ENCODE measurements around the gene DENND5A. TPM values are rescaled to one million over a fixed set of nuclear protein-coding genes. Genes with fewer than 3 reads are reported as not detected.
"Not testable (repeated sequence)": the region's sequence is repeated elsewhere in the genome, so short reads cannot be mapped to it uniquely, and the experiment has no call there.

DENND5A gene
- total RNA-seq, 1 donor from 2014 or later = 47.6 TPM

GRCh38 chr11:9178716-9179115 lies 86.4 kb downstream of the DENND5A start:
- peaks cover 32% of the 10 kb centered on the region for H3K36me3 Mint-ChIP-seq (ENCODE audit: low read depth)
- H3K4me1 Mint-ChIP-seq (ENCODE audit: low read depth) = peaks cover 9% of the 10 kb centered on the region
- H3K27me3 Mint-ChIP-seq (ENCODE audit: insufficient read depth) = no peaks in the 10 kb centered on the region
- DNase-seq (ENCODE audit: low spot score) = no peak
- intact Hi-C loops (cut with micrococcal nuclease) = no loop called here
- no peak overlapping the region for H3K4me3 Mint-ChIP-seq
- H3K9me3 Mint-ChIP-seq = no peaks in the 10 kb centered on the region
- H3K27ac Mint-ChIP-seq = no peak overlapping the region

- peaks cover under 1% of the 10 kb centered on the region for H3K9me3 Mint-ChIP-seq
- peaks cover 36% of the 10 kb centered on the region for H3K36me3 Mint-ChIP-seq (ENCODE audit: low read depth)
- intact Hi-C loops (cut with micrococcal nuclease) = no loop called here
- DNase-seq (ENCODE audit: low spot score) = no peak
- H3K4me3 Mint-ChIP-seq = no peak overlapping the region
- no peak overlapping the region for H3K27ac Mint-ChIP-seq
- H3K4me1 Mint-ChIP-seq (ENCODE audit: low read depth) = peaks cover 9% of the 10 kb centered on the region
- no peaks in the 10 kb centered on the region for H3K27me3 Mint-ChIP-seq (ENCODE audit: insufficient read depth)
Measured at GRCh38 chr11:9177438-9178091, 87.6 kb downstream of the DENND5A start.

GRCh38 chr11:9176550-9176949 lies 88.6 kb downstream of the DENND5A start:
- Mint-ChIP-seq H3K27ac (no peak overlapping the region), H3K27me3 (ENCODE audit: insufficient read depth) (no peaks in the 10 kb centered on the region), H3K36me3 (ENCODE audit: low read depth) (peaks cover 43% of the 10 kb centered on the region), H3K9me3 (peaks cover 8% of the 10 kb centered on the region), H3K4me3 (no peak overlapping the region), H3K4me1 (ENCODE audit: low read depth) (peaks cover 9% of the 10 kb centered on the region)
- no peak for DNase-seq (ENCODE audit: low spot score)
- intact Hi-C loops (cut with micrococcal nuclease) = no loop called here

- Mint-ChIP-seq H3K27me3 (ENCODE audit: insufficient read depth) (no peaks in the 10 kb centered on the region), H3K4me1 (ENCODE audit: low read depth) (peaks cover 9% of the 10 kb centered on the region), H3K27ac (no peak overlapping the region), H3K9me3 (peaks cover 8% of the 10 kb centered on the region), H3K4me3 (no peak overlapping the region), H3K36me3 (ENCODE audit: low read depth) (peaks cover 43% of the 10 kb centered on the region)
- no peak for DNase-seq (ENCODE audit: low spot score)
- intact Hi-C loops (cut with micrococcal nuclease) = no loop called here
Measured at GRCh38 chr11:9176136-9176535, 89.0 kb downstream of the DENND5A start.

GRCh38 chr11:9172389-9172788 lies 92.8 kb downstream of the DENND5A start:
- peaks cover 19% of the 10 kb centered on the region for H3K4me1 Mint-ChIP-seq (ENCODE audit: low read depth)
- H3K27ac Mint-ChIP-seq = no peak overlapping the region
- H3K9me3 Mint-ChIP-seq = peaks cover 8% of the 10 kb centered on the region
- no peak for DNase-seq (ENCODE audit: low spot score)
- no peaks in the 10 kb centered on the region for H3K27me3 Mint-ChIP-seq (ENCODE audit: insufficient read depth)
- peaks cover 45% of the 10 kb centered on the region for H3K36me3 Mint-ChIP-seq (ENCODE audit: low read depth)
- no peak overlapping the region for H3K4me3 Mint-ChIP-seq
- intact Hi-C loops (cut with micrococcal nuclease) = no loop called here

DNA sequence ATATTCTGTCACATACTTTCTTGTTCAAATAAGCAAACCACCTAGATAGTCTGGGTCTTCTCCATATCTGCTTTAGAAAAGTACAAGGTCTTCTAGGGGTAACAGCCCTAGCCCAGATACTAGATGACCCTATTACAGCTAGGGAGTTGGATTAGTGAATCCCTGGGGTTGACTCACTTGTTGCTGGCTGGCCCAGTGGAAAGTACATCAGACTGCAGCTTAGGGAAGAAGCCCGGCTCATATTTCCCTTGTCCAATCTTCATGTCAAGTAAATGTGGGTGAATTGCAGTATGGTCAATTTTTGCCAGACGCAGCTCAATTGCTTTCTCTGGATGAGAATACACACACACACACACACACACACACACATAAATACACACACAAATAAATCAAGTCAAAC lies 94.7 kb downstream of the DENND5A start:
- H3K4me1 Mint-ChIP-seq (ENCODE audit: low read depth) = peaks cover 10% of the 10 kb centered on the region
- DNase-seq (ENCODE audit: low spot score) = no peak
- H3K36me3 Mint-ChIP-seq (ENCODE audit: low read depth) = peaks cover 45% of the 10 kb centered on the region
- H3K27me3 Mint-ChIP-seq (ENCODE audit: insufficient read depth) = no peaks in the 10 kb centered on the region
- peaks cover 8% of the 10 kb centered on the region for H3K9me3 Mint-ChIP-seq
- intact Hi-C loops (cut with micrococcal nuclease) = no loop called here
- H3K4me3 Mint-ChIP-seq = no peak overlapping the region
- no peak overlapping the region for H3K27ac Mint-ChIP-seq

DNA sequence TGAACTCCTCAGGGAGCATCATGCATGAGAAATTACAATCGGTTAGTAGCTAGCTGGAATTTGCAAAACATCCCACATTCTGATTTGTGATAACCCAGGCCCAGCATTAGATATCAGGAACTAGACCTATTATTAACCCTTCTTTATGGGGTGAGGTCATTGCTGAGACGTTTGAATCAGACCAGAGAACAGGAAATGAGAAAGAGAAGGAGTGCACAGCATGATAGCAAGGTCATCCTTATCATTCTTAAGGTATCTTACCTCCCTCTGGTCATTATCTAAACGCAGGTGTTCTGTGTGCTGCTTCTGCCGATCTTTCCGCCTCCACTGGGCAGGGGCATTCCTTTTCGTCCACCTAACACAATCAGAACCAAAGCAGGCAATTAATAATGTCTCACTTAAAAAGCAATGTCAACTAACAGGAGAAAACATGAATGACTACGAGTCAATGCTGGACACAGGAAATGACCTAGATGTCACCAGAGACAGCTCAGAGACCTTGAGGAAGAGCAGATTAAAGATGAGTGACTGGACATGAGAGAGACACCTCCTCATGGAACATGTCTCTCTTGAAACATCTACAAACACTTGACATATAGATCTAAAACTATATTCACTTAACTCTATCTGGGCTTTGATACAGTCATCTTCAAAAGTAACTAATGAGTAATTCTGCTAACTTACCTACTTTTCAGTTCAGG lies 95.4 kb downstream of the DENND5A start:
- no peaks in the 10 kb centered on the region for H3K27me3 Mint-ChIP-seq (ENCODE audit: insufficient read depth)
- H3K4me3 Mint-ChIP-seq = no peak overlapping the region
- peaks cover 42% of the 10 kb centered on the region for H3K36me3 Mint-ChIP-seq (ENCODE audit: low read depth)
- intact Hi-C loops (cut with micrococcal nuclease) = no loop called here
- no peak for DNase-seq (ENCODE audit: low spot score)
- no peak overlapping the region for H3K27ac Mint-ChIP-seq
- peaks cover 8% of the 10 kb centered on the region for H3K9me3 Mint-ChIP-seq
- H3K4me1 Mint-ChIP-seq (ENCODE audit: low read depth) = peaks cover 10% of the 10 kb centered on the region

GRCh38 chr11:9161991-9162390 lies 103.2 kb downstream of the DENND5A start:
- H3K27me3 Mint-ChIP-seq (ENCODE audit: insufficient read depth); intact Hi-C loops (cut with micrococcal nuclease); DNase-seq (ENCODE audit: low spot score); H3K27ac Mint-ChIP-seq; H3K4me3 Mint-ChIP-seq; H3K9me3 Mint-ChIP-seq: not testable (repeated sequence)
- H3K36me3 Mint-ChIP-seq (ENCODE audit: low read depth) = peaks cover 31% of the 10 kb centered on the region
- peaks cover 16% of the 10 kb centered on the region for H3K4me1 Mint-ChIP-seq (ENCODE audit: low read depth)

GRCh38 chr11:9160166-9160565 lies 105.0 kb downstream of the DENND5A start:
- intact Hi-C loops (cut with micrococcal nuclease) = no loop called here
- DNase-seq (ENCODE audit: low spot score) = no peak
- Mint-ChIP-seq H3K36me3 (ENCODE audit: low read depth) (peaks cover 25% of the 10 kb centered on the region), H3K27me3 (ENCODE audit: insufficient read depth) (no peaks in the 10 kb centered on the region), H3K9me3 (no peaks in the 10 kb centered on the region), H3K4me3 (no peak overlapping the region), H3K27ac (peak overlapping the region; percentile 59), H3K4me1 (ENCODE audit: low read depth) (peaks cover 16% of the 10 kb centered on the region)

- H3K4me1 Mint-ChIP-seq (ENCODE audit: low read depth) = peaks cover 16% of the 10 kb centered on the region
- intact Hi-C loops (cut with micrococcal nuclease) = no loop called here
- DNase-seq (ENCODE audit: low spot score) = no peak
- peaks cover 27% of the 10 kb centered on the region for H3K36me3 Mint-ChIP-seq (ENCODE audit: low read depth)
- no peak overlapping the region for H3K27ac Mint-ChIP-seq
- H3K9me3 Mint-ChIP-seq = no peaks in the 10 kb centered on the region
- no peak overlapping the region for H3K4me3 Mint-ChIP-seq
- H3K27me3 Mint-ChIP-seq (ENCODE audit: insufficient read depth) = no peaks in the 10 kb centered on the region
Measured at GRCh38 chr11:9158898-9159391, 106.2 kb downstream of the DENND5A start.

- no peak for DNase-seq (ENCODE audit: low spot score)
- Mint-ChIP-seq H3K4me3 (no peak overlapping the region), H3K36me3 (ENCODE audit: low read depth) (peaks cover 25% of the 10 kb centered on the region), H3K9me3 (no peaks in the 10 kb centered on the region), H3K4me1 (ENCODE audit: low read depth) (peaks cover 16% of the 10 kb centered on the region), H3K27ac (no peak overlapping the region), H3K27me3 (ENCODE audit: insufficient read depth) (no peaks in the 10 kb centered on the region)
- intact Hi-C loops (cut with micrococcal nuclease) = no loop called here
Measured at GRCh38 chr11:9155930-9156329, 109.2 kb downstream of the DENND5A start.

GRCh38 chr11:9153651-9154050 lies 111.5 kb downstream of the DENND5A start:
- Mint-ChIP-seq H3K4me1 (ENCODE audit: low read depth) (peaks cover 2% of the 10 kb centered on the region), H3K4me3 (no peak overlapping the region), H3K36me3 (ENCODE audit: low read depth) (peaks cover 23% of the 10 kb centered on the region), H3K9me3 (no peaks in the 10 kb centered on the region), H3K27me3 (ENCODE audit: insufficient read depth) (no peaks in the 10 kb centered on the region), H3K27ac (no peak overlapping the region)
- no peak for DNase-seq (ENCODE audit: low spot score)
- intact Hi-C loops (cut with micrococcal nuclease) = no loop called here

GRCh38 chr11:9151631-9152030 lies 113.5 kb downstream of the DENND5A start:
- no peaks in the 10 kb centered on the region for H3K27me3 Mint-ChIP-seq (ENCODE audit: insufficient read depth)
- H3K36me3 Mint-ChIP-seq (ENCODE audit: low read depth) = peaks cover 33% of the 10 kb centered on the region
- intact Hi-C loops (cut with micrococcal nuclease) = no loop called here
- H3K27ac Mint-ChIP-seq = no peak overlapping the region
- H3K4me1 Mint-ChIP-seq (ENCODE audit: low read depth) = peaks cover 8% of the 10 kb centered on the region
- DNase-seq (ENCODE audit: low spot score) = no peak
- H3K4me3 Mint-ChIP-seq = no peak overlapping the region
- no peaks in the 10 kb centered on the region for H3K9me3 Mint-ChIP-seq

Measured in activated T-helper 1 cell treated with anti-CD3 and anti-CD28 coated beads, Interleukin-12 subunit alpha, Interleukin-12 subunit beta, Interleukin-2, Interleukin-4 antibody, amounts not matched to agents 30 ng/mL and 10 ng/mL and 1 ng/mL, durations not matched to agents 14 hours and 24 hours and 36 hours (primary cell).